Right lobe of liver (tissue), 4 donors: ENCODE data around the gene FTO.

Experiments
- POLR2A ChIP-seq: fragments of 450-650 bp; IDR thresholded peaks from one replicate; pipeline ENCODE4 v1.6.1; 2017; ENCODE audit warnings: antibody characterized with exemption, mild to moderate bottlenecking
- TF ChIP-seq, protein P1 (sequence below), 4 donors: fragments of 200-600 bp in 3 of 4; fragments of 450-650 bp in 1 of 4; IDR thresholded peaks; one replicate each; pipeline versions ENCODE4 v1.5.1 to v1.8.0; 2016 to 2022; ENCODE audit warnings: antibody characterized with exemption in 4 of 4, mild to moderate bottlenecking in 2 of 4
- donor health status: DM: no; HTN: no; CAD: no.
- donor health status: DM: no; HTN: no; CAD: no.
- donor health status: DM: no; HTN: yes; CAD: no.

DNA sequence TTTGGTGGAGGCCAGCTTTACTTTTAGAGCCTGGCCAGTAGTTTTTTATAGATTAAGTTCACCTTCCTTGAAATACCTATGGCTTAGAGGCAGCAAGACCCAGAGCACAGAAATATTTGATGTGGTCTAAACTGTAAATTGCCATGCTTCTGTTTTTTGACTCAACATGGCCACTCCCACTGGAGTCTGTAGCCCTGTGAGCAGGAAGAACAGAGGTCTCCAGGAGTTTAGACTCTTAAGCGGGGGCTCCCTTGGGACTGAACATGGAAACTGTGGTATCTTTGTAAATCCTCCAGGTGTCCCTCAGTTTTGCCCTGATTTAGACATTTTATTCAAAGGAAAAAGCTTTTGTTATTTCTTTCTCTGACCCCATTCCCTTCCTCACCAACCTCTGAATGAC lies 145.6 kb downstream of the FTO start:
- TF ChIP-seq, protein P1, sequence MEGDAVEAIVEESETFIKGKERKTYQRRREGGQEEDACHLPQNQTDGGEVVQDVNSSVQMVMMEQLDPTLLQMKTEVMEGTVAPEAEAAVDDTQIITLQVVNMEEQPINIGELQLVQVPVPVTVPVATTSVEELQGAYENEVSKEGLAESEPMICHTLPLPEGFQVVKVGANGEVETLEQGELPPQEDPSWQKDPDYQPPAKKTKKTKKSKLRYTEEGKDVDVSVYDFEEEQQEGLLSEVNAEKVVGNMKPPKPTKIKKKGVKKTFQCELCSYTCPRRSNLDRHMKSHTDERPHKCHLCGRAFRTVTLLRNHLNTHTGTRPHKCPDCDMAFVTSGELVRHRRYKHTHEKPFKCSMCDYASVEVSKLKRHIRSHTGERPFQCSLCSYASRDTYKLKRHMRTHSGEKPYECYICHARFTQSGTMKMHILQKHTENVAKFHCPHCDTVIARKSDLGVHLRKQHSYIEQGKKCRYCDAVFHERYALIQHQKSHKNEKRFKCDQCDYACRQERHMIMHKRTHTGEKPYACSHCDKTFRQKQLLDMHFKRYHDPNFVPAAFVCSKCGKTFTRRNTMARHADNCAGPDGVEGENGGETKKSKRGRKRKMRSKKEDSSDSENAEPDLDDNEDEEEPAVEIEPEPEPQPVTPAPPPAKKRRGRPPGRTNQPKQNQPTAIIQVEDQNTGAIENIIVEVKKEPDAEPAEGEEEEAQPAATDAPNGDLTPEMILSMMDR (IDR thresholded peaks at IDR 0.05) = no peak
- TF ChIP-seq POLR2A = no peak
